ENCODE data around the gene COL5A3. TPM values are rescaled to one million over a fixed set of nuclear protein-coding genes. Genes with fewer than 3 reads are reported as not detected.
"Not testable (repeated sequence)": the region's sequence is repeated elsewhere in the genome, so short reads cannot be mapped to it uniquely, and the experiment has no call there.

COL5A3 gene
- total RNA-seq, 1 experiment from 2014 or later: 0.26 TPM

DNA sequence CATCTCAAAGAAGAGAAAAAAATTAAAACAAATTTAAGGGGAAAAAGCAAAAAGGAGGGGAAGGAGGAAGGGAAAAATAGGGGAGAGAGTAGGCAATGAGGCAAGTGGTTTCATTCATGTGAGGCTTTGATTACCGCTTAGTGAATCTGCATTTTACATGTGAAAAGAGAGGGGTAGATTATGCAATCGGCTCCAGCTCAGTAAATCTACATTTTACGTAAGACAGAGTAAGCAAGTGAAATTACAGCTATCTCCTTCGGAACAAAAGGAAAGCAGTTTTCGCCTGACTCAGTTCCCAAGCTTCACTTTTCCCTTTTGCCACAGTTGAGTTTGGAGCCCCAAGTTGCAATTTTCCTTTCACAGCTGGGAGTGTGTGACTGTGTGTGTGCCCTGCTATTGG is 58.0 kb downstream of the COL5A3 start:
- no TSS peak for BruUV-seq (replicated peaks)
- Mint-ChIP-seq H3K27ac (ENCODE audit: unreplicated experiment) (no peak overlapping the region), H3K36me3 (ENCODE audit: insufficient read depth, unreplicated experiment) (no peaks in the 10 kb centered on the region), H3K27me3 (ENCODE audit: unreplicated experiment) (no peaks in the 10 kb centered on the region), H3K9me3 (ENCODE audit: low read depth, unreplicated experiment) (no peaks in the 10 kb centered on the region), H3K4me1 (ENCODE audit: low read depth, unreplicated experiment) (no peaks in the 10 kb centered on the region), H3K4me3 (ENCODE audit: low read depth, unreplicated experiment) (no peak overlapping the region)
- CTCF ChIA-PET: no interaction called here
- TF ChIP-seq, protein P1, sequence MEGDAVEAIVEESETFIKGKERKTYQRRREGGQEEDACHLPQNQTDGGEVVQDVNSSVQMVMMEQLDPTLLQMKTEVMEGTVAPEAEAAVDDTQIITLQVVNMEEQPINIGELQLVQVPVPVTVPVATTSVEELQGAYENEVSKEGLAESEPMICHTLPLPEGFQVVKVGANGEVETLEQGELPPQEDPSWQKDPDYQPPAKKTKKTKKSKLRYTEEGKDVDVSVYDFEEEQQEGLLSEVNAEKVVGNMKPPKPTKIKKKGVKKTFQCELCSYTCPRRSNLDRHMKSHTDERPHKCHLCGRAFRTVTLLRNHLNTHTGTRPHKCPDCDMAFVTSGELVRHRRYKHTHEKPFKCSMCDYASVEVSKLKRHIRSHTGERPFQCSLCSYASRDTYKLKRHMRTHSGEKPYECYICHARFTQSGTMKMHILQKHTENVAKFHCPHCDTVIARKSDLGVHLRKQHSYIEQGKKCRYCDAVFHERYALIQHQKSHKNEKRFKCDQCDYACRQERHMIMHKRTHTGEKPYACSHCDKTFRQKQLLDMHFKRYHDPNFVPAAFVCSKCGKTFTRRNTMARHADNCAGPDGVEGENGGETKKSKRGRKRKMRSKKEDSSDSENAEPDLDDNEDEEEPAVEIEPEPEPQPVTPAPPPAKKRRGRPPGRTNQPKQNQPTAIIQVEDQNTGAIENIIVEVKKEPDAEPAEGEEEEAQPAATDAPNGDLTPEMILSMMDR (IDR thresholded peaks at IDR 0.05; ENCODE audit: unreplicated experiment): no peak
- DNase-seq: no peak
- intact Hi-C loops (cut with micrococcal nuclease; ENCODE audit: unreplicated experiment): no loop called here

DNA sequence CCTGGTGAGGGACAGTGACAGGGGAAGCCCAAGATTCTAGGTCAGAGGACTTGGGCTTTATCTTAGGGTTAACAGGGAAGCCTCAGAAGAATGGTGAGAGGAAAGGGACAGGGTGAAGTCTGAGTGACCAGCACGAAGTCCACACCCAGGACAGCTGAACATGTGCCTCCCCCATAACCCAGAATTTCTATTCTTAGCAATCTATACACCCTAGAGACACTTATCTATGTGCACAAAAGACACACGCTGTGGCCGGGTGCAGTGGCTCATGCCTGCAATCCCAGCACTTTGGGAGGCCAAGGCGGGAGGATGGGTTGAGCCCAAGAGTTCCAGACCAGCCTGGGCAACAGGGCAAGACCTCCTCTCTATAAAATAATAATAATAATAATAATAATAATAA is 62.9 kb downstream of the COL5A3 start:
- Mint-ChIP-seq H3K27ac (ENCODE audit: unreplicated experiment) (no peak overlapping the region), H3K9me3 (ENCODE audit: low read depth, unreplicated experiment) (no peaks in the 10 kb centered on the region), H3K4me1 (ENCODE audit: low read depth, unreplicated experiment) (peaks cover 10% of the 10 kb centered on the region), H3K36me3 (ENCODE audit: insufficient read depth, unreplicated experiment) (no peaks in the 10 kb centered on the region), H3K27me3 (ENCODE audit: unreplicated experiment) (peaks cover 28% of the 10 kb centered on the region), H3K4me3 (ENCODE audit: low read depth, unreplicated experiment) (no peak overlapping the region)
- TF ChIP-seq, protein P1 (IDR thresholded peaks at IDR 0.05; ENCODE audit: unreplicated experiment): no peak
- CTCF ChIA-PET: interaction anchor here (0.6 kb wide), 1 partner anchor 240 kb away, joined by 3 read pairs; no protein-coding TSS in a partner anchor
- BruUV-seq (replicated peaks): no TSS peak
- no peak for DNase-seq
- intact Hi-C loops (cut with micrococcal nuclease; ENCODE audit: unreplicated experiment): no loop called here

DNA sequence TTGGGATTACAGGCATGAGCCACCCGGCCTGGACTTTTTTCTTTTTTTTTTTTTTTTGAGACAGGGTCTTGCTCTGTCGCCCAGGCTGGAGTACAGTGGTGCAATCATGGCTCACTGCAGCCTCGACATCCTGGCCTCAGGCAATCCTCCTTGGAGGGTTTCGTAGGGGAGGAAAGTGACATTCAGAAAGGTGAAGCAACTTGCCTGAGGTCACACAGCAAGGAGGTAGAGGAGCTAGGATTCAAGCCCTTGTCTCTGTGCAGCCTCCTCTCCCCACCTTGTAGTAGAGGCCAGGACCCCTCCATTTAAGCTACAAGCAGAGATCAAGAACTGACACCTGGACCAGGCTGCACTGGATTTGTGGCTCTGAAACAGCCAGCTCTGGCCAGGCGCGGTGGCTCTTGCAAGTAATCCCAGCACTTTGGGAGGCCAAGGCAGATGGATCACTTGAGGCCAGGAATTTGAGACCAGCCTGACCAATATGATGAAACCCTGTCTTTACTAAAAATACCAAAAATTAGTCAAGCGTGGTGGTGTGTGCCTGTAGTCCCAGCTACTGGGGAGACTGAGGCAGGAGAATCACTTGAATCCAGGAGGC is 63.7 kb downstream of the COL5A3 start:
- DNase-seq; H3K36me3 Mint-ChIP-seq (ENCODE audit: insufficient read depth, unreplicated experiment); H3K9me3 Mint-ChIP-seq (ENCODE audit: low read depth, unreplicated experiment); H3K4me1 Mint-ChIP-seq (ENCODE audit: low read depth, unreplicated experiment); H3K27ac Mint-ChIP-seq (ENCODE audit: unreplicated experiment); intact Hi-C loops (cut with micrococcal nuclease; ENCODE audit: unreplicated experiment); BruUV-seq (replicated peaks); H3K4me3 Mint-ChIP-seq (ENCODE audit: low read depth, unreplicated experiment): not testable (repeated sequence)
- peaks cover 35% of the 10 kb centered on the region for H3K27me3 Mint-ChIP-seq (ENCODE audit: unreplicated experiment)
- CTCF ChIA-PET: interaction anchor here (0.6 kb wide), 1 partner anchor 240 kb away, joined by 3 read pairs; no protein-coding TSS in a partner anchor

DNA sequence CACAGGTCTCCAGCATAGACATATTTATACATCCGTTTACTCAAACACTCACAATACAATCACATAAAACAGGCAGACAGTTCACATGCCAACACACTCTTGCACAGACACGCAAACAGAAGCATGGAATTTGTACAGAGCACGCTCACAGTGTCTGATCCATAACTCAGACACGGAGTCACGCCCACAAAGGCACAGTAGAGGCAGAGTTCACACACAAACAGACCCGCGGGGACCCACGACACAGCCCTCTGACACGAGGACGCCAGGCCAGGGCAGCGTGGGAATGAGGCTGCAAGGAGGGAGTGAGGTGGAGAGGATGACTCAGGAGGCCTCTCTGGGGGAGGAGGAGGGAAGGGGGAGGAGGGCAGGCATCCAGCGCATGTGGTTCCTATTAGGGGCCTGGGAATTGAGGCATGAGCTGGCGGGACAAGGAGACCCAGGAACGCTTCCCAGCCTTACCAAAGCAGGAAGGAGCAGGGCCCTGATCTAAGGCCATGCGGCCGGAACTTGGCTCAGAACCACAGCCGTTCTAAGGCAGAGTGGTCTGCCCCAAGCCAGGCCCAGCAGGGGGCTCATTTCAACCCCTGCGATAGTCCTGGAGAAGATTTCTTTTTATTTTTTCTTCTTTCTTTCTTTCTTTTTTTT is 64.9 kb downstream of the COL5A3 start:
- TF ChIP-seq, protein P1 (IDR thresholded peaks at IDR 0.05; ENCODE audit: unreplicated experiment): no peak
- Mint-ChIP-seq H3K36me3 (ENCODE audit: insufficient read depth, unreplicated experiment) (no peaks in the 10 kb centered on the region), H3K9me3 (ENCODE audit: low read depth, unreplicated experiment) (no peaks in the 10 kb centered on the region), H3K27me3 (ENCODE audit: unreplicated experiment) (peaks cover 47% of the 10 kb centered on the region), H3K27ac (ENCODE audit: unreplicated experiment) (no peak overlapping the region), H3K4me3 (ENCODE audit: low read depth, unreplicated experiment) (no peak overlapping the region), H3K4me1 (ENCODE audit: low read depth, unreplicated experiment) (peaks cover 10% of the 10 kb centered on the region)
- no TSS peak for BruUV-seq (replicated peaks)
- no peak for DNase-seq
- CTCF ChIA-PET: interaction anchor here (0.6 kb wide), 1 partner anchor 250 kb away, joined by 3 read pairs; no protein-coding TSS in a partner anchor
- intact Hi-C loops (cut with micrococcal nuclease; ENCODE audit: unreplicated experiment): no loop called here

DNA sequence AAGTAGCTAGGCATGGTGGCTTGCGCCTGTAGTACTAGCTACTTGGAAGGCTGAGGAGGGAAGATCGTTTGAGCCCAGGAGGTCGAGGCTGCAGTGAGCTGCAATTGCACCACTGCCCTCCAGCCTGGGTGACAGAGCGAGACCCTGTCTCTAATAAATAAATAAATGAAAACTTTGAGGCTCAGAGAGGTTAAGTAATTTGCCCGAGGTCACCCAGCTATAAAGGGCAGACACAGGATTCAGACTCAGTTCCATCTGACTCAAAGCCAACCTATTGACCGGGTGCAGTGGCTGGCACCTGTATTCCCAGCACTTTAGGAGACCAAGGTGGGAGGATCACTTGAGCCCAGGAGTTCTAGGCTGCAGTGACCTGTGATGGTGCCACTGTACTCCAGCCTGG is 66.6 kb downstream of the COL5A3 start:
- CTCF ChIA-PET: no interaction called here
- no peak overlapping the region for H3K4me3 Mint-ChIP-seq (ENCODE audit: low read depth, unreplicated experiment)
- peaks cover 49% of the 10 kb centered on the region for H3K27me3 Mint-ChIP-seq (ENCODE audit: unreplicated experiment)
- TF ChIP-seq, protein P1 (IDR thresholded peaks at IDR 0.05; ENCODE audit: unreplicated experiment): no peak
- H3K4me1 Mint-ChIP-seq (ENCODE audit: low read depth, unreplicated experiment): peaks cover 10% of the 10 kb centered on the region
- intact Hi-C loops (cut with micrococcal nuclease; ENCODE audit: unreplicated experiment): no loop called here
- DNase-seq: no peak
- no TSS peak for BruUV-seq (replicated peaks)
- no peaks in the 10 kb centered on the region for H3K9me3 Mint-ChIP-seq (ENCODE audit: low read depth, unreplicated experiment)
- no peaks in the 10 kb centered on the region for H3K36me3 Mint-ChIP-seq (ENCODE audit: insufficient read depth, unreplicated experiment)
- H3K27ac Mint-ChIP-seq (ENCODE audit: unreplicated experiment): no peak overlapping the region
